H9 (cell line): ENCODE data around the gene OOSP4B. TPM values are rescaled to one million over a fixed set of nuclear protein-coding genes. Genes with fewer than 3 reads are reported as not detected.

ENCODE experiments used
- DNase-seq: peaks from one replicate; pipeline ENCODE4 v3.0.0-alpha.2; 2017
- H2AFZ ChIP-seq: one replicate; pipeline ENCODE4 v1.6.1; 2013; ENCODE audit warnings: mild to moderate bottlenecking, low read length, control low read depth, moderate library complexity
- H2AK5ac ChIP-seq: 2 replicates; pipeline ENCODE4 v1.6.1; 2013; ENCODE audit warnings: low read length, control low read depth, mixed read lengths; ENCODE audit not compliant: insufficient read length
- H2BK120ac ChIP-seq: one replicate; pipeline ENCODE4 v1.6.1; 2013; ENCODE audit warnings: low read depth, mild to moderate bottlenecking, low read length, control low read depth, inconsistent platforms; ENCODE audit not compliant: poor library complexity, severe bottlenecking
- H2BK12ac ChIP-seq: 2 replicates; pipeline ENCODE4 v1.6.1; 2013; ENCODE audit warnings: low read length, control low read depth, mixed read lengths, low read depth; ENCODE audit not compliant: insufficient read length
- H2BK15ac ChIP-seq: 2 replicates; pipeline ENCODE4 v1.6.1; 2013; ENCODE audit warnings: low read depth, low read length, control low read depth
- H2BK20ac ChIP-seq: one replicate; pipeline ENCODE4 v1.6.1; 2013; ENCODE audit warnings: low read depth, mild to moderate bottlenecking, low read length, control low read depth, inconsistent platforms; ENCODE audit not compliant: poor library complexity, severe bottlenecking
- H2BK5ac ChIP-seq: 2 replicates; pipeline ENCODE4 v1.6.1; 2013; ENCODE audit warnings: low read length, control low read depth, mixed read lengths; ENCODE audit not compliant: insufficient read length
- H3K14ac ChIP-seq: 2 replicates; pipeline ENCODE4 v1.6.1; 2013; ENCODE audit warnings: low read length, control low read depth; ENCODE audit not compliant: insufficient read depth
- H3K18ac ChIP-seq: 2 replicates; pipeline ENCODE4 v1.6.1; 2013; ENCODE audit warnings: low read depth, mild to moderate bottlenecking, mixed read lengths, low read length, control low read depth; ENCODE audit not compliant: insufficient read length
- H3K23ac ChIP-seq: 2 replicates; pipeline ENCODE4 v1.6.1; 2013; ENCODE audit warnings: low read length, control low read depth, mixed read lengths, low read depth; ENCODE audit not compliant: insufficient read length
- H3K23me2 ChIP-seq: 2 replicates; pipeline ENCODE4 v1.6.1; 2013; ENCODE audit warnings: low read depth, mild to moderate bottlenecking, mixed read lengths, low read length, control low read depth; ENCODE audit not compliant: insufficient read length, poor library complexity, severe bottlenecking
- H3K27ac ChIP-seq: 2 replicates; pipeline ENCODE4 v1.5.1; 2013; ENCODE audit warnings: low read length, control low read depth, mixed read lengths, low read depth; ENCODE audit not compliant: insufficient read length
- H3K27me3 ChIP-seq: 2 replicates; pipeline ENCODE4 v1.6.1; 2013; ENCODE audit warnings: low read length, control low read depth, inconsistent platforms; ENCODE audit not compliant: insufficient read depth
- H3K4ac ChIP-seq: 2 replicates; pipeline ENCODE4 v1.6.1; 2013; ENCODE audit warnings: low read depth, mild to moderate bottlenecking, control low read depth, inconsistent platforms, low read length, moderate library complexity
- H3K4me1 ChIP-seq: 2 replicates; pipeline ENCODE4 v1.6.1; 2013; ENCODE audit warnings: low read length, control low read depth, inconsistent platforms; ENCODE audit not compliant: insufficient read depth
- H3K4me2 ChIP-seq: 2 replicates; pipeline ENCODE4 v1.6.1; 2013; ENCODE audit warnings: low read length, control low read depth, mixed read lengths; ENCODE audit not compliant: insufficient read length, insufficient read depth
- H3K56ac ChIP-seq: 2 replicates; pipeline ENCODE4 v1.6.1; 2013; ENCODE audit warnings: low read depth, mild to moderate bottlenecking, mixed read lengths, low read length, control low read depth; ENCODE audit not compliant: insufficient read length
- H3K79me1 ChIP-seq: 2 replicates; pipeline ENCODE4 v1.6.1; 2013; ENCODE audit warnings: low read depth, mild to moderate bottlenecking, moderate library complexity, low read length, control low read depth, inconsistent platforms; ENCODE audit not compliant: insufficient read depth, poor library complexity, severe bottlenecking
- H3K79me2 ChIP-seq: 2 replicates; pipeline ENCODE4 v1.6.1; 2013; ENCODE audit warnings: low read length, control low read depth, inconsistent platforms; ENCODE audit not compliant: insufficient read depth
- H3K9ac ChIP-seq: 2 replicates; pipeline ENCODE4 v1.6.1; 2013; ENCODE audit warnings: low read length, control low read depth, mixed read lengths; ENCODE audit not compliant: insufficient read length; ENCODE audit errors: extremely low read depth
- H3K9me3 ChIP-seq: one replicate; pipeline ENCODE4 v1.6.1; 2013; ENCODE audit warnings: low read depth, low read length, inconsistent platforms; ENCODE audit not compliant: control insufficient read depth
- H3T11ph ChIP-seq: one replicate; pipeline ENCODE4 v1.6.1; 2013; ENCODE audit warnings: mild to moderate bottlenecking, low read length, control low read depth, inconsistent platforms
- H4K20me1 ChIP-seq: one replicate; pipeline ENCODE4 v1.6.1; 2013; ENCODE audit not compliant: control insufficient read depth, insufficient read length, insufficient read depth
- H4K5ac ChIP-seq: 2 replicates; pipeline ENCODE4 v1.6.1; 2013; ENCODE audit warnings: low read depth, mild to moderate bottlenecking, mixed read lengths, low read length, control low read depth; ENCODE audit not compliant: insufficient read length
- H4K8ac ChIP-seq: replicated peaks from 2 replicates; pipeline ENCODE4 v1.6.1; 2013; ENCODE audit warnings: low read length, control low read depth, mixed read lengths, low read depth; ENCODE audit not compliant: insufficient read length
- H4K91ac ChIP-seq: 2 replicates; pipeline ENCODE4 v1.6.1; 2013; ENCODE audit warnings: low read depth, mild to moderate bottlenecking, moderate library complexity, mixed read lengths, low read length, control low read depth; ENCODE audit not compliant: insufficient read length
- H3K27ac Mint-ChIP-seq, 3 experiments: 2 replicates in 2 of 3; 3 replicates in 1 of 3; pipeline ENCODE4 v1.8.0; 2020 to 2021; ENCODE audit warnings: mixed read lengths in 3 of 3, mild to moderate bottlenecking in 1 of 3, moderate library complexity in 1 of 3
- H3K27me3 Mint-ChIP-seq: 2 replicates; pipeline ENCODE4 v1.8.0; 2021; ENCODE audit warnings: low read depth, mild to moderate bottlenecking, moderate library complexity, mixed read lengths
- H3K36me3 Mint-ChIP-seq, 3 experiments: 2 replicates in 2 of 3; 3 replicates in 1 of 3; pipeline ENCODE4 v1.8.0; 2020 to 2021; ENCODE audit warnings: low read depth in 3 of 3, mixed read lengths in 3 of 3; ENCODE audit not compliant: insufficient read depth in 1 of 3
- H3K4me1 Mint-ChIP-seq, 2 experiments: 2 replicates each; pipeline ENCODE4 v1.8.0; 2020; ENCODE audit warnings: mixed read lengths in 2 of 2
- H3K4me3 Mint-ChIP-seq, 2 experiments: 2 replicates in 1 of 2; 3 replicates in 1 of 2; pipeline ENCODE4 v1.8.0; 2020 to 2021; ENCODE audit warnings: mild to moderate bottlenecking in 2 of 2, mixed read lengths in 2 of 2, moderate library complexity in 1 of 2
- H3K9me3 Mint-ChIP-seq, 2 experiments: 2 replicates in 1 of 2; 3 replicates in 1 of 2; pipeline ENCODE4 v1.8.0; 2020; ENCODE audit warnings: mild to moderate bottlenecking in 2 of 2, mixed read lengths in 2 of 2, moderate library complexity in 1 of 2
- CTCF ChIP-seq: fragments of 200-600 bp; sonication (generic); conservative IDR thresholded peaks from 3 replicates; pipeline ENCODE4 v1.8.0; 2021; ENCODE audit warnings: antibody characterized with exemption, mild to moderate bottlenecking
- WGBS: extraction: QIAGEN DNeasy Blood & Tissue Kit; methylation state at CpG from one replicate; pipeline ENCODE4 v1.1.7; 2013; ENCODE audit warnings: missing lambda C conversion rate, low lambda C conversion rate, mixed read lengths; ENCODE audit not compliant: insufficient read length; ENCODE audit errors: extremely low coverage; 5-methylcytosine and 5-hydroxymethylcytosine counted together
- total RNA-seq: library from RNA; stranded (reverse); gene quantifications from 2 replicates; pipeline ENCODE4 v1.2.1, GENCODE V29; 2021

Gene OOSP4B
- total RNA-seq, 1 experiment from 2014 or later, result not detected

- H3K79me1 ChIP-seq, result no peaks in the 10 kb centered on the region
- Mint-ChIP-seq H3K27ac (no peak overlapping the region), H3K4me1 (peaks cover 2 to 5% of the 10 kb centered on the region in 2 experiments; a peak in 3 of 4 replicates), H3K36me3 (peaks cover 3 to 6% (median 3%) of the 10 kb centered on the region in 3 experiments; a peak in 4 of 7 replicates), H3K4me3 (no peak overlapping the region), H3K9me3 (peaks cover 10% of the 10 kb centered on the region in 2 experiments), H3K27me3 (peaks cover 2% of the 10 kb centered on the region; the same call in 1 of the 2 replicates)
- H3K79me2 ChIP-seq, result no peaks in the 10 kb centered on the region
- TF ChIP-seq CTCF, result no peak
- H2BK12ac ChIP-seq, result no peak overlapping the region
- no peaks in the 10 kb centered on the region for H3K27me3 ChIP-seq
- no peaks in the 10 kb centered on the region; the same call in 1 of the 2 replicates for H3K4me1 ChIP-seq
- H3K9ac ChIP-seq, result no peak overlapping the region
- no peak overlapping the region for H3K18ac ChIP-seq
- no peak overlapping the region for H3T11ph ChIP-seq
- WGBS, result no CpG with 5 or more reads among the region's 4 CpGs
- no peak overlapping the region for H4K5ac ChIP-seq
- DNase-seq, result no peak
- H4K20me1 ChIP-seq, result no peaks in the 10 kb centered on the region
- no peak overlapping the region for H3K56ac ChIP-seq
- no peak overlapping the region for H3K4ac ChIP-seq
- no peak overlapping the region for H2AK5ac ChIP-seq
- no peaks in the 10 kb centered on the region for H3K23me2 ChIP-seq
- H4K8ac ChIP-seq, result no peak overlapping the region
- H2AFZ ChIP-seq, result no peak overlapping the region
- H2BK15ac ChIP-seq, result no peak overlapping the region
- no peak overlapping the region for H2BK20ac ChIP-seq
- H3K4me2 ChIP-seq, result no peak overlapping the region
- H3K27ac ChIP-seq, result no peak overlapping the region
- no peak overlapping the region for H2BK5ac ChIP-seq
- H3K14ac ChIP-seq, result no peak overlapping the region
- no peak overlapping the region for H2BK120ac ChIP-seq
- H3K23ac ChIP-seq, result no peak overlapping the region
- no peaks in the 10 kb centered on the region for H3K9me3 ChIP-seq
- H4K91ac ChIP-seq, result no peak overlapping the region
These were observed 61.8 kb downstream of the OOSP4B start for GRCh38 chr11:60078745-60079144.
